ENCODE results near the gene ADAMTSL5.

- no peak for TF ChIP-seq POLR2AphosphoS5 (IDR thresholded peaks at IDR 0.05; ENCODE audit: low read depth, low read length)
- no peak for TF ChIP-seq CTCF (IDR thresholded peaks at IDR 0.05)
- no peak for TF ChIP-seq SIN3A (IDR thresholded peaks at IDR 0.05; ENCODE audit: borderline replicate concordance, insufficient read depth, low read depth, low read length)
- TF ChIP-seq REST (IDR thresholded peaks at IDR 0.05; ENCODE audit: insufficient read depth in 1 of 2, low read depth in 2 of 2, low read length in 1 of 2) = no peak
Observed at GRCh38 chr19:1561236-1561842, 48.5 kb upstream of the ADAMTSL5 start.

Data from Panc1 (cell line).